HG03095 (cell line): ENCODE results near the gene HOMEZ.
A peak's percentile ranks its signal among the peaks of the same experiment; 100 is the strongest.
"Not testable (repeated sequence)": the region's sequence is repeated elsewhere in the genome, so short reads cannot be mapped to it uniquely, and the experiment has no call there.

Source experiments
- ATAC-seq: cut with Tn5 transposase; IDR thresholded peaks from one replicate; pipeline ENCODE4 v1.9.1; 2021; ENCODE audit warnings: moderate library complexity; ENCODE audit not compliant: unreplicated experiment

Gene HOMEZ

GRCh38 chr14:23286020-23286901 lies at the start of gene HOMEZ:
Gene HOMEZ, minus strand, starts transcription at chr14:23286132. Its CDS starts 180 bp downstream, at chr14:23285952.
- ATAC-seq: peak; percentile 95

- no peak for ATAC-seq
Measured at GRCh38 chr14:23335623-23336022, 49.7 kb upstream of the HOMEZ start.

DNA sequence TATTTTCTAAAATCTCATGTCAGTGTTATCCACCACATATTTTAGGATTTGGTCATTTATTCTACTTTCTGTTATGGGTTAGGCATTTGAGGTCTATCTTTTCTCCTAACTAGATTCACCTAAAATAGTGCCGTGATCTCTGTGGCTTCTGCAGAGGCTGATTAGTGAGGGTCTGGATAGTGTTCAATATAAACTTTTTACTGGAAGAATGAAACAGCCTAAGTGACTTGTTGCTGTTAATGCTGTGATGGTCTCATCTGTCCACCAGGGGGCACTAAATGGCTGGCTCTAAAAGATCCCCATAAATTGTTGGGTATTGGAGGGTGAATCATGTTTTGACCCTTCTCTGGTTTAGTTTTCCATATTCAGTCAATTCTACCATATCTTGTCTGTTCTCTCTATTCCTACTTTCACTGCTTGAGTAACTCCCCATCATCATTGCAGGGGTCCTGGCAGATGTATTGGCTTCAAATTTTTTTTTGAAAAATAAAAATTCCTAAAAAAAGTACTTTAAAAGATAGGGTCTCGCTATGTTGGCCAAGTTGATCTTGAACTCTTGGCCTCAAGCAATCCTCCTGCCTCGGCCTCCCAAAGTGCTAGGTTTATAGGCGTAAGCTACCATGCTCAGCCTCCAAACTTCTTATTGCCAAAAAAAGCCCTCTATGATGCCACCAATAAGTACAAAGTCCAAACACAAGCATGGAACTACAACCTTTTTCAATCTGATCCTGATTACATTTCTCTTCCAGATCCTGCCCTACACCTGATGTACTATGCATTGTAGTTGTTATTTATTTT lies 42.2 kb upstream of the HOMEZ start:
- ATAC-seq: no peak

DNA sequence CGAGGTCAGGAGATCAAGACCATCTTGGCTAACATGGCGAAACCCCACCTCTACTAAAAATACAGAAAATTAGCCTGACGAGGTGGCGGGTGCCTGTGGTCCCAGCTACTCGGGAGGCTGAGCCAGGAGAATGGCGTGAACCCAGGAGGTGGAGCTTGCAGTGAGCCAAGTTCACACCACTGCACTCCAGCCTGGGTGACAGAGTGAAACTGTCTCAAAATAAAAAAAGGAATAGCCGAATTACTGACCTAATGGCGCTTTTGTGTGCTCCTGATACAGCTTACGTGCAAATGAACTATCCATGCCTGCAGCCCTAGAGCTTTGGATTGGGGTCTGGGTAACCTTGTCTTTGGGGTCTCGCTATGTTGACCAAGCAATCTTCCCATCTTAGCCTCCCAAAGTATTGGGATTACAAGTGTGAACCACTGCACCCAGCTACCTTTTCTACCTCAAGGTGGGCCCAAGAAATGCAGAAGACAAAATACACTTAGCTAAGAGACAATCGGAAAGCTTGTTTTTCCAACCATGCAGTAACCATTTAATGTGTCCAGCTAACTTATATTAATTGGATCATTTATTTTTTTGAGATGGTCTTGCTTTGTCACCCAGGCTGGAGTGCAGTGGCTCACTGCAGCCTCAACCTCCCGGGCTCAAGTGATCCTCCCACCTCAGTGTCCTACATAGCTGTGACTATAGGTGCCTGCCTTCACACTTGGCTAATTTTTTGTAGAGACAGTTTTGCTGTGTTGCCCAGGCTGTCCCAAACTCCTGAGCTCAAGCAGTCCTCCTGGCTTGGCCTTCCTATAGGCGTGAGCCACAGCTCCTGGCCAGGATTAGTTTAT lies 40.8 kb upstream of the HOMEZ start:
- no peak for ATAC-seq

DNA sequence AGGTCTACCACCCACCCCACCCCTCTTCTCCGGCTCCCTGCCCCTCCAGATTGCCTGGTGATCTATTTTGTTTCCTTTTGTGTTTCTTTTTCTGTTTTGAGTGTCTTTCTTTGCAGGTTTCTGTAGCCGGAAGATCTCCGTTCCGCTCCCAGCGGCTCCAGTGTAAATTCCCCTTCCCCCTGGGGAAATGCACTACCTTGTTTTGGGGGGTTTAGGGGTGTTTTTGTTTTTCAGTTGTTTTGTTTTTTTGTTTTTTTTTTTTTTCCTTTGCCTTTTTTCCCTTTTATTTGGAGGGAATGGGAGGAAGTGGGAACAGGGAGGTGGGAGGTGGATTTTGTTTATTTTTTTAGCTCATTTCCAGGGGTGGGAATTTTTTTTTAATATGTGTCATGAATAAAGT lies 39.8 kb upstream of the HOMEZ start:
- not testable (repeated sequence) for ATAC-seq

GRCh38 chr14:23324993-23325392 lies 39.1 kb upstream of the HOMEZ start:
- ATAC-seq: no peak

DNA sequence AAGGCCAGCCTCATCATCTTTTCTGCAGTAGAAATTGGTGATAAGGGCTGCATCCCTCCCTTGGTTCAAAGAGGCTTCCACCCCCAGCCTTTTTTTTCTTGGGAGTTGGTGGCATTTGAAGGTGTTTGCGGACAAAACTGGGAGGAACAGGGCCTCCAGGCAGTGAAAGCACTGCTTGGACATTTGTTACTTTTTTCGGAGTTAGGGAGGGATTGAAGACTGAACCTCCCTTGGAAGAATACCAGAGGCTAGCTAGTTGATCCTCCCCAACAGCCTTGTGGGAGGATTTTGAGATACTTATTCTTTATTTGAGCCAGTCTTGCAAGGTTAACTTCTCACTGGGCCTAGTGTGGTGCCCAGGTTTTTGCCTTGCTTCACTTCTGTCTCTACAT lies 38.5 kb upstream of the HOMEZ start:
- ATAC-seq: no peak

GRCh38 chr14:23323838-23324454 lies 38.0 kb upstream of the HOMEZ start:
- ATAC-seq: no peak

DNA sequence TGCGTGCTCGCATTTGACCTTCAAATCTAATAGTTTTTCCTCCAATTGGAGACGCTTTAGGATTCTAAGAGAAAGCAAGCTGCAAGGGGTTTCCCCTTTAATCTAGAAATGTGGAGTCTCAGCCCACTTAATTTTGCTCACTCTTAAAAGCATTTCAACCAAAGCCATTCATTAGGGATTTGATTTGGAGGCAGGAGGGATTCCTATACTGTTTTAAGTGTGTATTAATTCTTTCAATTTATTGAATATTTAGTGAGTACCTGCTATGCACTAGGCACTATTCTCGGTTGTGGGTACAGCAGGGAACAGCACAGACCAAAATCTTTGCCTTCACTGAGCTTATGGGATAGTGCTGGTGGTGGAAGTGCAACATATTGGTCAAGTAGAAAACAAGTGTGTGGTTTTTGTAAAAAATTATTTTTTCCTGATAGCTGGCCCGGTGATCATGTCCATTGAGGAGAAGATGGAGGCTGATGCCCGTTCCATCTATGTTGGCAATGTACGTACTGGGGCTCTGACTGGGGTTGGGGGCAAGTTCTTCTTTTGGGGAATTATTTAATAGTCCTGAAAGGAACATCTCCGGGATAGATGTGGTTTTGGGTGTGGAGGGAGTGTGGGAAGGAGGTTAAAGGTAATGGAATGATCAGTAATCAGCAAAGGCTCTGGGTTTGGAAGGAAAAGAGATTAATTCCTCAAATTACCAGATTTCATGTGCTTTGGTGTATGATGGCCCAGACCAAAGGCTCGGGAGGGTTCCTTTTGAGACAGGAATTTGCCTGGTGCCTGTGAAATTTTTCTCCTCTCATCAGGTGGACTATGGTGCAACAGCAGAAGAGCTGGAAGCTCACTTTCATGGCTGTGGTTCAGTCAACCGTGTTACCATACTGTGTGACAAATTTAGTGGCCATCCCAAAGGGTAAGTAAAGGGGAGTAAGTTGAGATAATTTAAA lies 36.9 kb upstream of the HOMEZ start:
- ATAC-seq: no peak

GRCh38 chr14:23321572-23322547 lies 35.9 kb upstream of the HOMEZ start:
- ATAC-seq: peak; percentile 2

GRCh38 chr14:23320584-23321571 lies 34.9 kb upstream of the HOMEZ start, which contains the start of gene PABPN1:
Gene PABPN1, plus strand, starts transcription at chr14:23321457. Its CDS starts 13 bp downstream, at chr14:23321470.
- ATAC-seq: peak; percentile 89

- ATAC-seq: no peak
Measured at GRCh38 chr14:23319746-23320583, 34.0 kb upstream of the HOMEZ start.

DNA sequence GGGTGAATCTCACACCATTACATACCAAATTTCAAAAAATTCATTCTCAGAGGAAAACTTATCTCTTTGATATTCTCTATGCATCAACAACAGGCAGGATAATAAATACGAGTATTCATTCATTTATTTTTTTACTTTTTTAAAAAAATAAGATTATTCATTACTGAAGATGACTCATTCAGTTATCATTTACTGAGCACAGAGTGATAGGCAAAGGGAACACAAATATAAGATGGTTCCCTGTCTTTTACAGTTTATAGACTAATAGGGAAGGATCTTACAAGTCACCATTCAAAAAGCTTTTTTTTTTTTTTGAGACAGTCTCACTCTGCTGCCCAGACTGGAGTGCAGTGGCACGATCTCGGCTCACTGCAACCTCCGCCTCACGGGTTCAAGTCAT lies 30.4 kb upstream of the HOMEZ start:
- no peak for ATAC-seq

- ATAC-seq: no peak
Measured at GRCh38 chr14:23310546-23310945, 24.6 kb upstream of the HOMEZ start.

- no peak for ATAC-seq
Measured at GRCh38 chr14:23308721-23309445, 23.0 kb upstream of the HOMEZ start.
